Heart left ventricle (tissue), 16 donors: ENCODE results near the gene BAIAP3. TPM values are rescaled to one million over a fixed set of nuclear protein-coding genes. Genes with fewer than 3 reads are reported as not detected.

Experiments
- ATAC-seq, 4 donors: fragments of 200-7000 bp; cut with Tn5 transposase; one replicate each; pipeline ENCODE4 v1.9.1; 2020 to 2022; ENCODE audit warnings: moderate library complexity in 4 of 4, mild to moderate bottlenecking in 3 of 4, moderate number of reproducible peaks in 1 of 4
- DNase-seq, 5 donors: peaks; one replicate each; pipeline ENCODE4 v3.0.0-alpha.2; 2020
- H3K27ac ChIP-seq, 12 donors: fragments of 200-600 bp; sonication (generic) in 4 of 12; one replicate each; pipeline versions ENCODE4 v1.5.0 to v1.8.0; 2016 to 2022; ENCODE audit warnings: mild to moderate bottlenecking in 2 of 12
- H3K27me3 ChIP-seq, 9 donors: fragments of 200-600 bp; sonication (generic) in 2 of 9; one replicate each; pipeline versions ENCODE4 v1.5.1 to v1.8.0; 2016 to 2022; ENCODE audit warnings: mild to moderate bottlenecking in 3 of 9
- H3K36me3 ChIP-seq, 9 donors: fragments of 200-600 bp; sonication (generic) in 2 of 9; one replicate each; pipeline versions ENCODE4 v1.5.0 to v1.8.0; 2018 to 2022; ENCODE audit warnings: mild to moderate bottlenecking in 2 of 9
- H3K4me1 ChIP-seq, 12 donors: fragments of 200-600 bp; sonication (generic) in 4 of 12; one replicate each; pipeline versions ENCODE4 v1.5.0 to v1.8.0; 2016 to 2022; ENCODE audit warnings: mild to moderate bottlenecking in 3 of 12
- H3K4me3 ChIP-seq, 12 donors: fragments of 200-600 bp; sonication (generic) in 4 of 12; one replicate each; pipeline versions ENCODE4 v1.5.0 to v1.8.0; 2017 to 2022; ENCODE audit warnings: mild to moderate bottlenecking in 9 of 12, moderate library complexity in 4 of 12
- H3K9me3 ChIP-seq, 12 donors: fragments of 200-600 bp; sonication (generic) in 4 of 12; one replicate each; pipeline versions ENCODE4 v1.5.0 to v1.8.0; 2016 to 2022; ENCODE audit warnings: mild to moderate bottlenecking in 1 of 12
- CTCF ChIP-seq, 12 donors: fragments of 200-600 bp; sonication (generic) in 4 of 12; IDR thresholded peaks; one replicate each; pipeline versions ENCODE4 v1.5.0 to v1.8.0; 2018 to 2022; ENCODE audit warnings: antibody characterized with exemption in 12 of 12, mild to moderate bottlenecking in 5 of 12
- POLR2A ChIP-seq, 2 donors: fragments of 450-650 bp; IDR thresholded peaks; one replicate each; pipeline ENCODE4 v1.6.1; 2017; ENCODE audit warnings: antibody characterized with exemption in 2 of 2, mild to moderate bottlenecking in 2 of 2, moderate library complexity in 2 of 2
- WGBS, 4 donors: extraction: QIAGEN DNeasy Blood & Tissue Kit in 2 of 4; methylation state at CpG; one replicate each; pipeline versions ENCODE4 v1.1.5 to v1.1.7; 2013 to 2018; 5-methylcytosine and 5-hydroxymethylcytosine counted together
- intact Hi-C, 10 donors: fragments of 100-400 bp; cut with DNase I; formaldehyde crosslinking; loops; one replicate each; pipeline versions ENCODE4 v1.11.1 to v1.14.2; 2022
- polyA plus RNA-seq, 2 donors: library from polyadenylated mRNA; stranded (reverse); fragments of 200-250 nt; gene quantifications; one replicate each; pipeline ENCODE4 v1.2.3, GENCODE V29; 2013
- total RNA-seq, 9 donors: library from RNA; depleted of rRNA in 2 of 9; stranded (reverse); fragments of >200 nt in 2 of 9; fragmentation: NEBNext Ultra II Directional in 3 of 9; extraction: Animal tissue kit (Norgen Biotek cat#: 25700) in 3 of 9; gene quantifications; one replicate each; pipeline versions ENCODE4 v1.1.0 to v1.2.4, GENCODE V29; 2016 to 2023
- donor health status: ischemic (EF 13 %, LVEDD 7.1; RV severe dilation, severe dysfunction).
- donor health status: healthy with polysubstance abuse.
- donor health status: DM: no; HTN: yes; CAD: no.
- donor health status: DM: no; HTN: no; CAD: no.
- donor health status: ischemic (EF 25% LVEDD 6.9; RV normal size, moderate dysfunction).
- donor health status: ischemic (EF 25% LVEDD 5.7; RV mildly dilated, moderate dysfunction).
- donor health status: healthy.
- donor health status: DM: yes; HTN: yes; CAD: no.
- donor health status: ischemic (EF 35%, LVEDD 5.7; RV mildly dilated, moderate dysfunction).
- donor health status: nonischemic (EF 11% LVEDD 7.7; RV severe dilation, severe dysfunction).
- donor health status: DM: yes; HTN: yes; CAD: no.
- donor health status: PGD.
- donor health status: ischemic (EF 29% LVEDD 5.4; RV normal size, mild dysfunction).
- donor health status: nonischemic (EF 23%, LVEDD 6.1; RV moderate dilation, normal function).

Gene BAIAP3
- total and polyA plus RNA-seq, 11 donors: 0.88 to 4.0 (median 2.6) TPM

GRCh38 chr16:1335211-1335971 is 1.9 kb downstream of the BAIAP3 start:
- H3K27me3 ChIP-seq: peaks cover 8 to 47% (median 30%) of the 10 kb centered on the region in 9 donors

DNA sequence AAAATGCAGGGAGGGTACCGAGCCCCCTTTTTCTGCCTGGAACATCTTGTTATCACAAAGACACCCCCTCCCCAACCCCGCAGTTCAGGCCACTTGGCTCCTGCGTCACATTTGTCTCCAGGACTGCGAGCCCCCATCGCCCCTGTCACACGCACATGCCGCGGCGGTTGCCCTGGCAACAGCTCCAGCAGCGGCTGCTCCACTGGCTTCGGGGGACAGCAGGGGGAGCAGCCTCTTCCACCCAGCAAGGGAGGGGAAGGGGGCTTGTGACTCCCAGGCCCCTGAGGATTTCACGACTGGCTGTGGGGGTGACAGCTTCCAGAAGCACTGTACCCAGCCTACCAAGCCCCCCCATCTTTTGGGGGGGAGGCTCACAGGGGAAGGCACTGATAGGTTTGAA is 2.6 kb downstream of the BAIAP3 start:
- no peak overlapping the region for H3K4me3 ChIP-seq
- H3K27ac ChIP-seq: no peak overlapping the region
- 18 to 41% (median 30%) methylated on average over 10 to 12 of the region's 12 CpGs for WGBS, 4 donors
- ATAC-seq (no peak), DNase-seq (no peak)
- no peaks in the 10 kb centered on the region for H3K36me3 ChIP-seq
- peaks cover 0 to 38% (median 25%) of the 10 kb centered on the region in 12 donors for H3K4me1 ChIP-seq
- H3K27me3 ChIP-seq: peaks cover 8 to 47% (median 30%) of the 10 kb centered on the region in 9 donors
- no peaks in the 10 kb centered on the region for H3K9me3 ChIP-seq
- intact Hi-C loops: no loop called here
- TF ChIP-seq POLR2A (IDR thresholded peaks at IDR 0.05) (no peak), CTCF (IDR thresholded peaks at IDR 0.05) (no peak)

More at GRCh38 chr16:1335211-1335971, 1.9 kb downstream of the BAIAP3 start:
- Histone ChIP-seq H3K36me3 (no peaks in the 10 kb centered on the region), H3K27ac (no peak overlapping the region), H3K4me1 (peaks cover 0 to 38% (median 25%) of the 10 kb centered on the region in 12 donors), H3K9me3 (peaks cover 0 to 3% (median 0%) of the 10 kb centered on the region in 12 donors), H3K4me3 (no peak overlapping the region)
- WGBS, 4 donors: 59 to 69% (median 66%) methylated on average over 11 to 16 of the region's 16 CpGs
- intact Hi-C loops: no loop called here
- TF ChIP-seq POLR2A (IDR thresholded peaks at IDR 0.05) (no peak), CTCF (IDR thresholded peaks at IDR 0.05) (no peak)
- ATAC-seq: no peak
- DNase-seq: no peak

DNA sequence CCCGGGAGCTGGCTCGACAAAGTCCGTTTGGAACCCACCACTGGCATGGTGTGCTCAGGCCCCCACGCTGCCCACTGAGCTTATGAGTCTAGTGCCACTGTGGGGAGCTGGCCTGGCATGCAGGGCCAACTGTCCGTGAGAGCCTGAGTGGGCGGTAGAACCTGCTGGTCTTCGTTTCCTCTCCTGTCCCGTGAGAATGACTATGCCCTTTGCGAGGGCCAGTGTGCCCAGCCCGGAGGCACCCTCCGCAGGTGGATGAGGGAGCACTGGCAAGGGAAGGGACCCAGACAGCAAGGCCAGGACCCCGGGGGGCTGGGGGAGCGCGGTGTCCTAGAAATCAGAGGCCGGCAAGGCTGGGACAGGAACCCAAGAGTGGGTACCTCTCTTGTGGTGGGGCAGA is 3.2 kb downstream of the BAIAP3 start:
- H3K4me3 ChIP-seq: no peak overlapping the region
- H3K27ac ChIP-seq: no peak overlapping the region
- DNase-seq (no peak), ATAC-seq (no peak)
- H3K9me3 ChIP-seq: no peaks in the 10 kb centered on the region
- peaks cover 0 to 32% (median 21%) of the 10 kb centered on the region in 12 donors for H3K4me1 ChIP-seq
- H3K36me3 ChIP-seq: no peaks in the 10 kb centered on the region
- TF ChIP-seq POLR2A (IDR thresholded peaks at IDR 0.05) (no peak), CTCF (IDR thresholded peaks at IDR 0.05) (no peak)
- WGBS, 4 donors: 74 to 85% (median 77%) methylated on average over 11 to 15 of the region's 15 CpGs
- peaks cover 8 to 41% (median 30%) of the 10 kb centered on the region in 9 donors for H3K27me3 ChIP-seq
- intact Hi-C loops: no loop called here

DNA sequence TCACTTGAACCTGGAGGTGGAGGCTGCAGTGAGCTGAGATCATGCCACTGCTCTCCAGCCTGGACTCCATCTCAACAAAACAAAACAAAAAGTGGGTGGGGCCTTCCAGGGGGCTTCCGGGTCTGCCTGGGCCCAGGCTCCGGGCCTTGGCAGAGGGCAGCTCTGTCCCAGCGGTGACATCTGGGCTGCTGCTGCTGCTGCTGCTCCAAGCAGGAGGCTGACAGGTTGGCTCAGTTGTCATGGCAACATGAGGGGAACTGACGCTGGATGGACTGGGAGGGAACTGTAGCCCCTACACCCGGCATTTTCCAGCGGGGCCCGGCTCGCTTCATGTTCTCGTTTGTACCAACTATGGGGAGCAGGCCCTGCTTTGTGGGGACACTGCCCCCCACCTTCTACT is 4.0 kb downstream of the BAIAP3 start:
- peaks cover 8 to 32% (median 23%) of the 10 kb centered on the region in 9 donors for H3K27me3 ChIP-seq
- DNase-seq: no peak
- no peak overlapping the region for H3K27ac ChIP-seq
- H3K4me1 ChIP-seq: peaks cover 0 to 29% (median 14%) of the 10 kb centered on the region in 12 donors
- no peak for TF ChIP-seq CTCF (IDR thresholded peaks at IDR 0.05)
- no peak for TF ChIP-seq POLR2A (IDR thresholded peaks at IDR 0.05)
- no peak overlapping the region for H3K4me3 ChIP-seq
- H3K36me3 ChIP-seq: no peaks in the 10 kb centered on the region
- intact Hi-C loops: no loop called here
- no peaks in the 10 kb centered on the region for H3K9me3 ChIP-seq
- ATAC-seq: no peak
- WGBS, 4 donors: 44 to 49% (median 47%) methylated on average over 7 to 9 of the region's 9 CpGs
